ENCODE data around the gene DMBT1. TPM values are rescaled to one million over a fixed set of nuclear protein-coding genes. Genes with fewer than 3 reads are reported as not detected.
A peak's percentile ranks its signal among the peaks of the same experiment; 100 is the strongest.

The DMBT1 gene
- total RNA-seq, 2 donors from 2014 or later: not detected

- no peak for ATAC-seq (replicated peaks)
- Mint-ChIP-seq H3K27ac (no peak overlapping the region), H3K4me3 (no peak overlapping the region), H3K36me3 (ENCODE audit: low read depth) (no peaks in the 10 kb centered on the region), H3K27me3 (no peaks in the 10 kb centered on the region), H3K4me1 (peaks cover 23% of the 10 kb centered on the region), H3K9me3 (no peaks in the 10 kb centered on the region)
Measured at GRCh38 chr10:122557516-122557915, 3.0 kb upstream of the DMBT1 start.

- Mint-ChIP-seq H3K4me1 (peaks cover 23% of the 10 kb centered on the region), H3K9me3 (no peaks in the 10 kb centered on the region), H3K27me3 (no peaks in the 10 kb centered on the region), H3K4me3 (peak overlapping the region; percentile 16), H3K27ac (no peak overlapping the region), H3K36me3 (ENCODE audit: low read depth) (no peaks in the 10 kb centered on the region)
- no peak for ATAC-seq (replicated peaks)
Measured at GRCh38 chr10:122558452-122558851, 2.1 kb upstream of the DMBT1 start.

- H3K27ac Mint-ChIP-seq: peak overlapping the region; percentile 11
- H3K9me3 Mint-ChIP-seq: no peaks in the 10 kb centered on the region
- peak overlapping the region; percentile 16 for H3K4me3 Mint-ChIP-seq
- peaks cover 23% of the 10 kb centered on the region for H3K4me1 Mint-ChIP-seq
- H3K27me3 Mint-ChIP-seq: no peaks in the 10 kb centered on the region
- peak; percentile 37 for ATAC-seq (replicated peaks)
- H3K36me3 Mint-ChIP-seq (ENCODE audit: low read depth): no peaks in the 10 kb centered on the region
Measured at GRCh38 chr10:122559228-122559627, 1.3 kb upstream of the DMBT1 start.

- no peak overlapping the region for H3K4me3 Mint-ChIP-seq
- H3K9me3 Mint-ChIP-seq: no peaks in the 10 kb centered on the region
- no peak for ATAC-seq (replicated peaks)
- peaks cover 23% of the 10 kb centered on the region for H3K4me1 Mint-ChIP-seq
- H3K36me3 Mint-ChIP-seq (ENCODE audit: low read depth): no peaks in the 10 kb centered on the region
- no peaks in the 10 kb centered on the region for H3K27me3 Mint-ChIP-seq
- H3K27ac Mint-ChIP-seq: no peak overlapping the region
Measured at GRCh38 chr10:122561212-122561611, 658 bp downstream of the DMBT1 start.

- H3K4me1 Mint-ChIP-seq: peaks cover 23% of the 10 kb centered on the region
- H3K36me3 Mint-ChIP-seq (ENCODE audit: low read depth): no peaks in the 10 kb centered on the region
- no peak overlapping the region for H3K4me3 Mint-ChIP-seq
- H3K9me3 Mint-ChIP-seq: no peaks in the 10 kb centered on the region
- H3K27me3 Mint-ChIP-seq: no peaks in the 10 kb centered on the region
- H3K27ac Mint-ChIP-seq: no peak overlapping the region
- no peak for ATAC-seq (replicated peaks)
Measured at GRCh38 chr10:122561792-122562191, 1.2 kb downstream of the DMBT1 start.

GRCh38 chr10:122564980-122565379 is 4.4 kb downstream of the DMBT1 start:
- peaks cover 5% of the 10 kb centered on the region for H3K4me1 Mint-ChIP-seq
- H3K27ac Mint-ChIP-seq: no peak overlapping the region
- H3K36me3 Mint-ChIP-seq (ENCODE audit: low read depth): no peaks in the 10 kb centered on the region
- no peak overlapping the region for H3K4me3 Mint-ChIP-seq
- no peaks in the 10 kb centered on the region for H3K9me3 Mint-ChIP-seq
- H3K27me3 Mint-ChIP-seq: peaks cover 7% of the 10 kb centered on the region
- ATAC-seq (replicated peaks): no peak

- Mint-ChIP-seq H3K9me3 (no peaks in the 10 kb centered on the region), H3K4me3 (no peak overlapping the region), H3K36me3 (ENCODE audit: low read depth) (no peaks in the 10 kb centered on the region), H3K4me1 (peaks cover 5% of the 10 kb centered on the region), H3K27me3 (peaks cover 7% of the 10 kb centered on the region), H3K27ac (no peak overlapping the region)
- no peak for ATAC-seq (replicated peaks)
Measured at GRCh38 chr10:122565766-122566206, 5.2 kb downstream of the DMBT1 start.

GRCh38 chr10:122566632-122567031 is 6.1 kb downstream of the DMBT1 start:
- Mint-ChIP-seq H3K4me3 (no peak overlapping the region), H3K9me3 (no peaks in the 10 kb centered on the region), H3K27me3 (peaks cover 7% of the 10 kb centered on the region), H3K36me3 (ENCODE audit: low read depth) (no peaks in the 10 kb centered on the region), H3K4me1 (peaks cover 1% of the 10 kb centered on the region), H3K27ac (no peak overlapping the region)
- ATAC-seq (replicated peaks): no peak

GRCh38 chr10:122567056-122567660 is 6.6 kb downstream of the DMBT1 start:
- Mint-ChIP-seq H3K4me1 (no peaks in the 10 kb centered on the region), H3K9me3 (no peaks in the 10 kb centered on the region), H3K36me3 (ENCODE audit: low read depth) (no peaks in the 10 kb centered on the region), H3K27ac (no peak overlapping the region), H3K27me3 (peaks cover 12% of the 10 kb centered on the region), H3K4me3 (no peak overlapping the region)
- peak; percentile 45 for ATAC-seq (replicated peaks)

GRCh38 chr10:122568551-122568950 is 8.0 kb downstream of the DMBT1 start:
- Mint-ChIP-seq H3K9me3 (no peaks in the 10 kb centered on the region), H3K4me3 (no peak overlapping the region), H3K27ac (no peak overlapping the region), H3K36me3 (ENCODE audit: low read depth) (no peaks in the 10 kb centered on the region), H3K27me3 (peaks cover 16% of the 10 kb centered on the region), H3K4me1 (no peaks in the 10 kb centered on the region)
- no peak for ATAC-seq (replicated peaks)

- Mint-ChIP-seq H3K27ac (no peak overlapping the region), H3K4me3 (no peak overlapping the region), H3K4me1 (no peaks in the 10 kb centered on the region), H3K27me3 (peaks cover 16% of the 10 kb centered on the region), H3K36me3 (ENCODE audit: low read depth) (no peaks in the 10 kb centered on the region), H3K9me3 (no peaks in the 10 kb centered on the region)
- no peak for ATAC-seq (replicated peaks)
Measured at GRCh38 chr10:122570920-122571319, 10.4 kb downstream of the DMBT1 start.

GRCh38 chr10:122571892-122572291 is 11.3 kb downstream of the DMBT1 start:
- H3K4me1 Mint-ChIP-seq: no peaks in the 10 kb centered on the region
- H3K36me3 Mint-ChIP-seq (ENCODE audit: low read depth): no peaks in the 10 kb centered on the region
- H3K27ac Mint-ChIP-seq: no peak overlapping the region
- H3K4me3 Mint-ChIP-seq: no peak overlapping the region
- peaks cover 16% of the 10 kb centered on the region for H3K27me3 Mint-ChIP-seq
- H3K9me3 Mint-ChIP-seq: no peaks in the 10 kb centered on the region
- no peak for ATAC-seq (replicated peaks)

GRCh38 chr10:122575776-122576175 is 15.2 kb downstream of the DMBT1 start:
- Mint-ChIP-seq H3K36me3 (ENCODE audit: low read depth) (no peaks in the 10 kb centered on the region), H3K27ac (no peak overlapping the region), H3K4me1 (no peaks in the 10 kb centered on the region), H3K9me3 (no peaks in the 10 kb centered on the region), H3K27me3 (peaks cover 9% of the 10 kb centered on the region), H3K4me3 (no peak overlapping the region)
- ATAC-seq (replicated peaks): no peak

- no peak for ATAC-seq (replicated peaks)
- no peaks in the 10 kb centered on the region for H3K4me1 Mint-ChIP-seq
Measured at GRCh38 chr10:122576291-122576690, 15.7 kb downstream of the DMBT1 start.

GRCh38 chr10:122577311-122577885 is 16.8 kb downstream of the DMBT1 start:
- H3K27ac Mint-ChIP-seq: no peak overlapping the region
- ATAC-seq (replicated peaks): no peak
- peaks cover 2% of the 10 kb centered on the region for H3K27me3 Mint-ChIP-seq
- H3K36me3 Mint-ChIP-seq (ENCODE audit: low read depth): no peaks in the 10 kb centered on the region
- H3K4me1 Mint-ChIP-seq: no peaks in the 10 kb centered on the region
- H3K9me3 Mint-ChIP-seq: no peaks in the 10 kb centered on the region
- H3K4me3 Mint-ChIP-seq: no peak overlapping the region

More at GRCh38 chr10:122576291-122576690, 15.7 kb downstream of the DMBT1 start:
- peaks cover 9% of the 10 kb centered on the region for H3K27me3 Mint-ChIP-seq
- no peak overlapping the region for H3K4me3 Mint-ChIP-seq
- no peak overlapping the region for H3K27ac Mint-ChIP-seq
- no peaks in the 10 kb centered on the region for H3K36me3 Mint-ChIP-seq (ENCODE audit: low read depth)
- no peaks in the 10 kb centered on the region for H3K9me3 Mint-ChIP-seq

Measured in activated T-helper 17 cell treated with anti-CD3 and anti-CD28 coated beads, Interleukin-2, amount 50 U/mL, for 72 hours (primary cell).